Osteoblast (primary cell): ENCODE results near the gene UQCC5. TPM values are rescaled to one million over a fixed set of nuclear protein-coding genes. Genes with fewer than 3 reads are reported as not detected.

Source experiments
- DNase-seq: peaks from one replicate; pipeline ENCODE4 v3.0.0; 2011; ENCODE audit warnings: low spot score, mixed read lengths; ENCODE audit not compliant: insufficient read length; ENCODE audit errors: missing footprints
- H2AFZ ChIP-seq: 2 replicates; pipeline ENCODE4 v1.6.0; 2011; ENCODE audit warnings: mild to moderate bottlenecking, low read length
- H3K27ac ChIP-seq: 2 replicates; pipeline ENCODE4 v1.5.1; 2011; ENCODE audit warnings: mild to moderate bottlenecking, low read depth, low read length, moderate library complexity
- H3K27me3 ChIP-seq: 2 replicates; pipeline ENCODE4 v1.6.0; 2012; ENCODE audit warnings: mild to moderate bottlenecking, control low read depth, inconsistent platforms, low read length, moderate library complexity; ENCODE audit not compliant: insufficient read depth
- H3K36me3 ChIP-seq: 2 replicates; pipeline ENCODE4 v1.5.1; 2011; ENCODE audit warnings: mild to moderate bottlenecking, low read length, control low read depth, moderate library complexity; ENCODE audit not compliant: insufficient read depth
- H3K4me1 ChIP-seq: 2 replicates; pipeline ENCODE4 v1.5.1; 2011; ENCODE audit warnings: mild to moderate bottlenecking, low read length, control low read depth, moderate library complexity; ENCODE audit not compliant: insufficient read depth
- H3K4me2 ChIP-seq: 2 replicates; pipeline ENCODE4 v1.6.0; 2011; ENCODE audit warnings: mild to moderate bottlenecking, low read length; ENCODE audit not compliant: insufficient read depth
- H3K4me3 ChIP-seq: fragments of 200-600 bp; sonication (generic); 3 replicates; pipeline ENCODE4 v1.5.1; 2012; ENCODE audit warnings: mild to moderate bottlenecking, low read length, inconsistent platforms; ENCODE audit not compliant: insufficient read depth
- H3K79me2 ChIP-seq: 2 replicates; pipeline ENCODE4 v1.6.0; 2012; ENCODE audit warnings: mild to moderate bottlenecking, low read length, control low read depth, inconsistent platforms; ENCODE audit not compliant: insufficient read depth
- H3K9me3 ChIP-seq: 2 replicates; pipeline ENCODE4 v1.5.1; 2011; ENCODE audit warnings: low read depth, low read length, control low read depth
- H4K20me1 ChIP-seq: 2 replicates; pipeline ENCODE4 v1.6.0; 2012; ENCODE audit warnings: mild to moderate bottlenecking, low read length, control low read depth; ENCODE audit not compliant: insufficient read depth
- total RNA-seq: library from RNA; depleted of rRNA; stranded (reverse); fragments of >200 nt; gene quantifications from 2 replicates; pipeline ENCODE4 v1.2.3, GENCODE V29; 2012
- TF ChIP-seq, protein P1 (sequence below): IDR thresholded peaks from 2 replicates; pipeline ENCODE4 v1.5.1; 2011; ENCODE audit warnings: mild to moderate bottlenecking, low read depth, low read length, moderate library complexity; ENCODE audit errors: extremely low read depth

UQCC5 gene
- total RNA-seq, 1 donor: 8.3 TPM

DNA sequence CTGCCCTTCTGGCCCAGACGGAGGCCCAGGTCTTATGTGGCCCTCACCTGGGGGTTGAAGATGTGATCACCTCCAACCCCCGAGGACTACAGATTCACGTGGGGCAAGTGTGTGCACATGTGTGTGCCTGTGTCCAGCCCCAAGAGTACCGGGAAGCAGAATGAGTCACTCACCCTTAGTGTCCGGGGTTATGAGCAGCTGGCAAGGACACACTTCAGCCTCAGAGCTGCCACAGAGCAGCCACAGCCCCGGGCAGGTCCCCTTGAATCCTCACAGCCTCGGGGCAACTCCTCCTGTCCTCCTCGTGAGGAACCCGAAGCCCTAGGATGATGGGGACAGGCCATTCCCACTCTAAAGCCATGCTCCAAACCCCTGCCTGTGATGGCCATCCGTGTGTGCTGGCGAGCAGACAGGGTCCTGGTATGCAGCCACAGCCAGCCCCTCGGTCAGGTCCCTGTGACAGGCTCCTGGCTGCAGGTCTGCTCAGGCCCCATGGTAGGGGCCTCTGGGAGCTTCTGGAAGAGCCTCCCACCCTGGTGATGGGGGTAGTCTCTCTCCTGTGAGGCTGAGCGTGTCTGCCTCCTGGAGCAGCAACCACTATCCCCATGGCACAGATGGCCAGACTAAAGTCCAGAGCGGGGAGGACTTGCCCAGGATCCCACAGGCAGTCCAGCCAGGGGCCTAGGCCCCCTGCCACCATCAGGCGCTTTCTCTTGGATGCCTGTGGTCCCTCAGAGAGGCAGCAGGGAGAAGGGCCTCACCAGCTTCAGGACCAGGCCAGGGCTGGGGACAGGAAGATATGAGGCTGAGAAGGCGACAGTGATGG lies 40.4 kb upstream of the UQCC5 start:
- no peaks in the 10 kb centered on the region for H3K9me3 ChIP-seq
- DNase-seq: no peak
- H3K4me2 ChIP-seq: no peak overlapping the region
- TF ChIP-seq, protein P1, sequence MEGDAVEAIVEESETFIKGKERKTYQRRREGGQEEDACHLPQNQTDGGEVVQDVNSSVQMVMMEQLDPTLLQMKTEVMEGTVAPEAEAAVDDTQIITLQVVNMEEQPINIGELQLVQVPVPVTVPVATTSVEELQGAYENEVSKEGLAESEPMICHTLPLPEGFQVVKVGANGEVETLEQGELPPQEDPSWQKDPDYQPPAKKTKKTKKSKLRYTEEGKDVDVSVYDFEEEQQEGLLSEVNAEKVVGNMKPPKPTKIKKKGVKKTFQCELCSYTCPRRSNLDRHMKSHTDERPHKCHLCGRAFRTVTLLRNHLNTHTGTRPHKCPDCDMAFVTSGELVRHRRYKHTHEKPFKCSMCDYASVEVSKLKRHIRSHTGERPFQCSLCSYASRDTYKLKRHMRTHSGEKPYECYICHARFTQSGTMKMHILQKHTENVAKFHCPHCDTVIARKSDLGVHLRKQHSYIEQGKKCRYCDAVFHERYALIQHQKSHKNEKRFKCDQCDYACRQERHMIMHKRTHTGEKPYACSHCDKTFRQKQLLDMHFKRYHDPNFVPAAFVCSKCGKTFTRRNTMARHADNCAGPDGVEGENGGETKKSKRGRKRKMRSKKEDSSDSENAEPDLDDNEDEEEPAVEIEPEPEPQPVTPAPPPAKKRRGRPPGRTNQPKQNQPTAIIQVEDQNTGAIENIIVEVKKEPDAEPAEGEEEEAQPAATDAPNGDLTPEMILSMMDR: no peak
- H3K27ac ChIP-seq: no peak overlapping the region
- peaks cover 17% of the 10 kb centered on the region for H3K36me3 ChIP-seq
- H3K4me1 ChIP-seq: peaks cover 26% of the 10 kb centered on the region
- no peak overlapping the region for H3K4me3 ChIP-seq
- H3K79me2 ChIP-seq: no peaks in the 10 kb centered on the region
- no peak overlapping the region for H2AFZ ChIP-seq
- peaks cover 5% of the 10 kb centered on the region for H4K20me1 ChIP-seq
- no peaks in the 10 kb centered on the region for H3K27me3 ChIP-seq

GRCh38 chr3:52498137-52499054 lies 38.0 kb upstream of the UQCC5 start:
- Histone ChIP-seq H4K20me1 (no peaks in the 10 kb centered on the region), H2AFZ (peak overlapping the region; percentile 81), H3K4me1 (peaks cover 26% of the 10 kb centered on the region), H3K4me2 (peak overlapping the region; percentile 24), H3K4me3 (peak overlapping the region; percentile 23), H3K27me3 (no peaks in the 10 kb centered on the region), H3K27ac (peak overlapping the region; percentile 86), H3K79me2 (no peaks in the 10 kb centered on the region), H3K36me3 (no peaks in the 10 kb centered on the region), H3K9me3 (no peaks in the 10 kb centered on the region)
- DNase-seq: peak; percentile 98
- TF ChIP-seq, protein P1: no peak

DNA sequence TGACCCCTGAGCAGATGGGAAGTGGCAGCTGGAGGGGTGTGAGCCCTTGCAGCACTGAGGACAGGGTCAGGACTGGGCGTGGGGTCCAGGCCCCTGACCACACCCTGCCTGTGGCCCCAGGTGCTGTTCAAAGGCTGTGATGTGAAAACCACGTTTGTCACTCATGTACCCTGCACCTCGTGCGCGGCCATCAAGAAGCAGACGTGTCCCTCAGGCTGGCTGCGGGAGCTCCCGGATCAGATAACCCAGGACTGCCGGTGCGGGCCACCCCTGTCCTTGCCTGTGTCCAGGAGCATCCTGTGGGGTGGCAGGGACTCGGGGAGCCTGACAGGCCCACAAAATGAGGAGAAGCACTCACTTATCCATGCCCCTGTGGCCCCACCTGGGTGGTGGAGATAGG lies 35.4 kb upstream of the UQCC5 start:
- peaks cover 21% of the 10 kb centered on the region for H3K4me1 ChIP-seq
- no peaks in the 10 kb centered on the region for H3K36me3 ChIP-seq
- H3K79me2 ChIP-seq: no peaks in the 10 kb centered on the region
- no peak overlapping the region for H3K4me2 ChIP-seq
- no peak overlapping the region for H3K27ac ChIP-seq
- DNase-seq: no peak
- H3K4me3 ChIP-seq: no peak overlapping the region
- TF ChIP-seq, protein P1: no peak
- no peaks in the 10 kb centered on the region for H3K9me3 ChIP-seq
- no peaks in the 10 kb centered on the region for H4K20me1 ChIP-seq
- no peak overlapping the region for H2AFZ ChIP-seq
- no peaks in the 10 kb centered on the region for H3K27me3 ChIP-seq

DNA sequence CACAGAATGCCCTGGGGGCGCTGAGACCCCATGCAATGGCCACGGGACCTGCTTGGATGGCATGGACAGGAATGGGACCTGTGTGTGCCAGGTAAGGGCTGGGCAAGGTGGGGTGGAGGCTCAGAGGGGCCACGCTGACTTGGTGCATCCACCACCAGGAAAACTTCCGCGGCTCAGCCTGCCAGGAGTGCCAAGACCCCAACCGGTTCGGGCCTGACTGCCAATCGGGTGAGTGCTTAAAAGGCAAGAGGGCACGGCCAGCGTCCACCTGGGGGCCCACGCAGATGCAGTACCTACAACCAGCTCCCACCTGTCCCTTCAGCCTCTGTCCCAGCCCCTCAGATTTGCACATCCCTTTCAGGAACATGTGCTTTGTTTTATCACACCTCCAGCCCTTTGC lies 34.4 kb upstream of the UQCC5 start:
- Histone ChIP-seq H3K27ac (no peak overlapping the region), H3K27me3 (no peaks in the 10 kb centered on the region), H3K4me2 (no peak overlapping the region), H3K4me1 (peaks cover 18% of the 10 kb centered on the region), H2AFZ (no peak overlapping the region), H3K79me2 (no peaks in the 10 kb centered on the region), H3K36me3 (no peaks in the 10 kb centered on the region), H3K4me3 (no peak overlapping the region), H4K20me1 (no peaks in the 10 kb centered on the region), H3K9me3 (no peaks in the 10 kb centered on the region)
- TF ChIP-seq, protein P1: no peak
- DNase-seq: no peak
